NOMO-1 treated with dmso at 0.1 percent for 144 hours (cell line): Measurements from ENCODE around the gene ERGIC1.

Experiments used
- DNase-seq: peaks from one replicate; lab custom pipeline; 2025; ENCODE audit not compliant: unreplicated experiment; lab: John Stamatoyannopoulos, UW

ERGIC1 gene

GRCh38 chr5:172972552-172972951 lies 138.5 kb downstream of the ERGIC1 start:
- DNase-seq, result no peak

- no peak for DNase-seq
These were observed 139.3 kb downstream of the ERGIC1 start for GRCh38 chr5:172973127-172973916.

- DNase-seq, result no peak
These were observed 139.9 kb downstream of the ERGIC1 start for GRCh38 chr5:172973931-172974330.

- no peak for DNase-seq
These were observed 141.2 kb downstream of the ERGIC1 start for GRCh38 chr5:172975289-172975688.

- no peak for DNase-seq
These were observed 145.7 kb downstream of the ERGIC1 start for GRCh38 chr5:172979778-172980177.

- no peak for DNase-seq
These were observed 147.9 kb downstream of the ERGIC1 start for GRCh38 chr5:172981931-172982330.

GRCh38 chr5:172983542-172984243 lies 149.6 kb downstream of the ERGIC1 start, which contains the start of gene ATP6V0E1:
Gene ATP6V0E1 (plus strand): TSS chr5:172983771. CDS start chr5:172983861, 90 bp downstream.
- DNase-seq, result peak; percentile 94

GRCh38 chr5:172984244-172984953 lies 150.3 kb downstream of the ERGIC1 start:
- DNase-seq, result peak; percentile 89

GRCh38 chr5:172985596-172985995 lies 151.5 kb downstream of the ERGIC1 start:
- DNase-seq, result no peak

GRCh38 chr5:172988276-172988675 lies 154.2 kb downstream of the ERGIC1 start:
- no peak for DNase-seq

GRCh38 chr5:172990776-172991175 lies 156.7 kb downstream of the ERGIC1 start:
- no peak for DNase-seq

GRCh38 chr5:172994405-172994804 lies 160.4 kb downstream of the ERGIC1 start:
- DNase-seq, result no peak

GRCh38 chr5:172999372-172999973 lies 165.4 kb downstream of the ERGIC1 start:
- DNase-seq, result no peak

GRCh38 chr5:172999974-173000373 lies 165.9 kb downstream of the ERGIC1 start:
- no peak for DNase-seq

- no peak for DNase-seq
These were observed 167.3 kb downstream of the ERGIC1 start for GRCh38 chr5:173001229-173001841.
